Measurements from ENCODE around the gene TRIM26. TPM values are rescaled to one million over a fixed set of nuclear protein-coding genes. Genes with fewer than 3 reads are reported as not detected.

The TRIM26 gene
- total and polyA plus RNA-seq, 2 of the 13 experiments (the other 11 are each of a cell fraction or from before 2014, with no cell fraction given), result 27.1 to 38.7 TPM

DNA sequence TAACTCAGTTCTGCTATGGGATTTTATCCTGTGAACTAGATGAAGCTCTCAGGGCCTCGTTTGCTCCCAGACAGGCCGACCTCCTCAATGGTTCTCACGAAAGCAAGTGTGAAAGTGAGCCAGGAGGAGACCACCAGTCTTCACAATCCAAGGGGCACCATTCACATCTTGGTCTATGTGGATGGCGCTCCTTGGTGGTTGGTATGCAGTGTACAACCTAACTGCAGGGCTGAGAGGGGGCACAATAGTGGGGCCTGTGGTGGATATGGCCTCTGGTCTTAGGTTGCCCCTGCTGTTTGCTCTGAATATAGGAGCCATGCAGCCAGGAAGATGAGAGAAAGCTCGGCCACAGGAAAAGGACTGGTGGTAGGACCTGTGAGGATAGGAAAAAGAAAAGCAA, 24.7 kb downstream of the TRIM26 start (continued):
- TF ChIP-seq, protein P1, sequence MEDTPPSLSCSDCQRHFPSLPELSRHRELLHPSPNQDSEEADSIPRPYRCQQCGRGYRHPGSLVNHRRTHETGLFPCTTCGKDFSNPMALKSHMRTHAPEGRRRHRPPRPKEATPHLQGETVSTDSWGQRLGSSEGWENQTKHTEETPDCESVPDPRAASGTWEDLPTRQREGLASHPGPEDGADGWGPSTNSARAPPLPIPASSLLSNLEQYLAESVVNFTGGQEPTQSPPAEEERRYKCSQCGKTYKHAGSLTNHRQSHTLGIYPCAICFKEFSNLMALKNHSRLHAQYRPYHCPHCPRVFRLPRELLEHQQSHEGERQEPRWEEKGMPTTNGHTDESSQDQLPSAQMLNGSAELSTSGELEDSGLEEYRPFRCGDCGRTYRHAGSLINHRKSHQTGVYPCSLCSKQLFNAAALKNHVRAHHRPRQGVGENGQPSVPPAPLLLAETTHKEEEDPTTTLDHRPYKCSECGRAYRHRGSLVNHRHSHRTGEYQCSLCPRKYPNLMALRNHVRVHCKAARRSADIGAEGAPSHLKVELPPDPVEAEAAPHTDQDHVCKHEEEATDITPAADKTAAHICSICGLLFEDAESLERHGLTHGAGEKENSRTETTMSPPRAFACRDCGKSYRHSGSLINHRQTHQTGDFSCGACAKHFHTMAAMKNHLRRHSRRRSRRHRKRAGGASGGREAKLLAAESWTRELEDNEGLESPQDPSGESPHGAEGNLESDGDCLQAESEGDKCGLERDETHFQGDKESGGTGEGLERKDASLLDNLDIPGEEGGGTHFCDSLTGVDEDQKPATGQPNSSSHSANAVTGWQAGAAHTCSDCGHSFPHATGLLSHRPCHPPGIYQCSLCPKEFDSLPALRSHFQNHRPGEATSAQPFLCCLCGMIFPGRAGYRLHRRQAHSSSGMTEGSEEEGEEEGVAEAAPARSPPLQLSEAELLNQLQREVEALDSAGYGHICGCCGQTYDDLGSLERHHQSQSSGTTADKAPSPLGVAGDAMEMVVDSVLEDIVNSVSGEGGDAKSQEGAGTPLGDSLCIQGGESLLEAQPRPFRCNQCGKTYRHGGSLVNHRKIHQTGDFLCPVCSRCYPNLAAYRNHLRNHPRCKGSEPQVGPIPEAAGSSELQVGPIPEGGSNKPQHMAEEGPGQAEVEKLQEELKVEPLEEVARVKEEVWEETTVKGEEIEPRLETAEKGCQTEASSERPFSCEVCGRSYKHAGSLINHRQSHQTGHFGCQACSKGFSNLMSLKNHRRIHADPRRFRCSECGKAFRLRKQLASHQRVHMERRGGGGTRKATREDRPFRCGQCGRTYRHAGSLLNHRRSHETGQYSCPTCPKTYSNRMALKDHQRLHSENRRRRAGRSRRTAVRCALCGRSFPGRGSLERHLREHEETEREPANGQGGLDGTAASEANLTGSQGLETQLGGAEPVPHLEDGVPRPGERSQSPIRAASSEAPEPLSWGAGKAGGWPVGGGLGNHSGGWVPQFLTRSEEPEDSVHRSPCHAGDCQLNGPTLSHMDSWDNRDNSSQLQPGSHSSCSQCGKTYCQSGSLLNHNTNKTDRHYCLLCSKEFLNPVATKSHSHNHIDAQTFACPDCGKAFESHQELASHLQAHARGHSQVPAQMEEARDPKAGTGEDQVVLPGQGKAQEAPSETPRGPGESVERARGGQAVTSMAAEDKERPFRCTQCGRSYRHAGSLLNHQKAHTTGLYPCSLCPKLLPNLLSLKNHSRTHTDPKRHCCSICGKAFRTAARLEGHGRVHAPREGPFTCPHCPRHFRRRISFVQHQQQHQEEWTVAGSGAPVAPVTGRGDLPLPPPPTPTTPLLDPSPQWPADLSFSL (CRISPR knock-in tag; IDR thresholded peaks at IDR 0.05), result no peak
- no peak for TF ChIP-seq GATAD1 (CRISPR knock-in tag; IDR thresholded peaks at IDR 0.05)
- TF ChIP-seq PRPF4 (IDR thresholded peaks at IDR 0.05; ENCODE audit: low read depth, low read length, poor library complexity, severe bottlenecking), result no peak
- no peak for TF ChIP-seq HNRNPH1 (optimal IDR thresholded peaks at IDR 0.05; ENCODE audit: low read depth, low read length)
- no peak for TF ChIP-seq CBX5 (CRISPR knock-in tag; IDR thresholded peaks at IDR 0.05; ENCODE audit: borderline replicate concordance)
- no peak for TF ChIP-seq ZNF740 (CRISPR knock-in tag; IDR thresholded peaks at IDR 0.05)
- no peak for TF ChIP-seq HES4 (CRISPR knock-in tag; IDR thresholded peaks at IDR 0.05; ENCODE audit: borderline replicate concordance)
- no peak for TF ChIP-seq NFKBIZ (CRISPR knock-in tag; IDR thresholded peaks at IDR 0.05)
- no peak for TF ChIP-seq CREM (IDR thresholded peaks at IDR 0.05)
- no peak for TF ChIP-seq CREM (CRISPR knock-in tag; IDR thresholded peaks at IDR 0.05)
- no peak for TF ChIP-seq ZIK1 (CRISPR knock-in tag; IDR thresholded peaks at IDR 0.05; ENCODE audit: borderline replicate concordance, low read depth)
- no peak for TF ChIP-seq NONO (IDR thresholded peaks at IDR 0.05)
- TF ChIP-seq NONO (CRISPR knock-in tag; conservative IDR thresholded peaks at IDR 0.05), result no peak
- TF ChIP-seq ZBTB14 (CRISPR knock-in tag; IDR thresholded peaks at IDR 0.05), result no peak
